NCI-H2171 (cell line): ENCODE data around the gene SH3BGRL2.
"Not testable (repeated sequence)": the region's sequence is repeated elsewhere in the genome, so short reads cannot be mapped to it uniquely, and the experiment has no call there.

ENCODE experiments used
- DNase-seq: peaks from one replicate; lab custom pipeline; 2025; lab: John Stamatoyannopoulos, UW

The SH3BGRL2 gene

GRCh38 chr6:79614326-79615305, 16.5 kb upstream of the SH3BGRL2 start:
- DNase-seq, result no peak

- no peak for DNase-seq
Observed at GRCh38 chr6:79617518-79617941, 13.6 kb upstream of the SH3BGRL2 start.

GRCh38 chr6:79618425-79618824, 12.7 kb upstream of the SH3BGRL2 start:
- not testable (repeated sequence) for DNase-seq

- DNase-seq, result no peak
Observed at GRCh38 chr6:79621579-79621978, 9.6 kb upstream of the SH3BGRL2 start.

- DNase-seq, result no peak
Observed at GRCh38 chr6:79622364-79622763, 8.8 kb upstream of the SH3BGRL2 start.

- DNase-seq, result no peak
Observed at GRCh38 chr6:79623106-79623505, 8.0 kb upstream of the SH3BGRL2 start.

- no peak for DNase-seq
Observed at GRCh38 chr6:79625746-79626145, 5.4 kb upstream of the SH3BGRL2 start.

GRCh38 chr6:79626811-79627210, 4.3 kb upstream of the SH3BGRL2 start:
- DNase-seq, result no peak

GRCh38 chr6:79627422-79627821, 3.7 kb upstream of the SH3BGRL2 start:
- DNase-seq, result no peak

GRCh38 chr6:79628466-79629288, 2.5 kb upstream of the SH3BGRL2 start:
- DNase-seq, result no peak

GRCh38 chr6:79630380-79630882, 698 bp upstream of the SH3BGRL2 start:
- DNase-seq, result no peak

- no peak for DNase-seq
Observed at GRCh38 chr6:79631693-79632172, 604 bp downstream of the SH3BGRL2 start.

GRCh38 chr6:79632580-79632979, 1.5 kb downstream of the SH3BGRL2 start:
- no peak for DNase-seq

- no peak for DNase-seq
Observed at GRCh38 chr6:79634491-79635231, 3.5 kb downstream of the SH3BGRL2 start.

- no peak for DNase-seq
Observed at GRCh38 chr6:79635232-79635543, 4.1 kb downstream of the SH3BGRL2 start.

GRCh38 chr6:79636673-79637072, 5.5 kb downstream of the SH3BGRL2 start:
- DNase-seq, result no peak

- DNase-seq, result no peak
Observed at GRCh38 chr6:79640146-79641111, 9.3 kb downstream of the SH3BGRL2 start.

GRCh38 chr6:79646006-79646405, 14.9 kb downstream of the SH3BGRL2 start:
- no peak for DNase-seq

GRCh38 chr6:79646561-79646960, 15.4 kb downstream of the SH3BGRL2 start:
- no peak for DNase-seq

GRCh38 chr6:79647741-79648140, 16.6 kb downstream of the SH3BGRL2 start:
- DNase-seq, result no peak

- DNase-seq, result no peak
Observed at GRCh38 chr6:79648328-79648727, 17.2 kb downstream of the SH3BGRL2 start.
